HEK293T (cell line): ENCODE results near the gene MS4A10.

Source experiments
- ARNT ChIP-seq: fragments of 450-650 bp; IDR thresholded peaks from 2 replicates; pipeline ENCODE4 v1.6.1; 2017; ENCODE audit warnings: mild to moderate bottlenecking
- BHLHE40 ChIP-seq: fragments of 450-650 bp; IDR thresholded peaks from 2 replicates; pipeline ENCODE4 v1.6.1; 2016; ENCODE audit warnings: mild to moderate bottlenecking, moderate library complexity, borderline replicate concordance
- ELF4 ChIP-seq: fragments of 450-650 bp; IDR thresholded peaks from 2 replicates; pipeline ENCODE4 v1.6.1; 2017; ENCODE audit warnings: antibody characterized with exemption
- FOXM1 ChIP-seq: fragments of 450-650 bp; IDR thresholded peaks from 2 replicates; pipeline ENCODE4 v1.6.1; 2017; ENCODE audit warnings: mild to moderate bottlenecking, borderline replicate concordance
- NFRKB ChIP-seq: fragments of 450-650 bp; IDR thresholded peaks from 2 replicates; pipeline ENCODE4 v1.6.1; 2016; ENCODE audit warnings: mild to moderate bottlenecking, moderate library complexity
- TARDBP ChIP-seq: fragments of 450-650 bp; IDR thresholded peaks from 2 replicates; pipeline ENCODE4 v1.6.1; 2016

GRCh38 chr11:60772666-60773065, 12.5 kb upstream of the MS4A10 start:
- TF ChIP-seq ARNT = no peak
- no peak for TF ChIP-seq BHLHE40
- TF ChIP-seq TARDBP = no peak
- TF ChIP-seq FOXM1 = no peak
- TF ChIP-seq ELF4 = no peak
- no peak for TF ChIP-seq NFRKB
